Breast epithelium (tissue), 4 donors: ENCODE data around the gene MAN1A1. TPM values are rescaled to one million over a fixed set of nuclear protein-coding genes. Genes with fewer than 3 reads are reported as not detected.

Source experiments
- DNase-seq, 2 donors: peaks; one replicate each; pipeline ENCODE4 v3.0.0-alpha.2; 2019; ENCODE audit warnings: low spot score in 2 of 2
- H3K27ac ChIP-seq, 2 donors: fragments of 200-600 bp; sonication (generic) in 1 of 2; one replicate each; pipeline ENCODE4 v1.5.1; 2016 to 2019; ENCODE audit warnings: mild to moderate bottlenecking in 1 of 2
- H3K27me3 ChIP-seq, 2 donors: fragments of 200-600 bp; sonication (generic) in 1 of 2; one replicate each; pipeline versions ENCODE4 v1.5.1 to v1.6.0; 2017 to 2019; ENCODE audit warnings: control low read depth in 1 of 2, mild to moderate bottlenecking in 1 of 2
- H3K36me3 ChIP-seq: fragments of 200-600 bp; one replicate; pipeline ENCODE4 v1.5.1; 2019
- H3K4me1 ChIP-seq, 2 donors: fragments of 200-600 bp; sonication (generic); one replicate each; pipeline ENCODE4 v1.5.1; 2016 to 2019; ENCODE audit warnings: control low read depth in 1 of 2
- H3K4me3 ChIP-seq, 3 donors: fragments of 200-600 bp; sonication (generic); 1 replicate in 2 of 3; 2 replicates in 1 of 3; pipeline ENCODE4 v1.5.1; 2016 to 2019; ENCODE audit warnings: mild to moderate bottlenecking in 3 of 3, moderate library complexity in 2 of 3
- H3K9me3 ChIP-seq, 2 donors: fragments of 200-600 bp; sonication (generic) in 1 of 2; one replicate each; pipeline ENCODE4 v1.5.1; 2016 to 2019; ENCODE audit warnings: control low read depth in 1 of 2
- POLR2A ChIP-seq: fragments of 450-650 bp; IDR thresholded peaks from one replicate; pipeline ENCODE4 v1.6.1; 2016; ENCODE audit warnings: antibody characterized with exemption, mild to moderate bottlenecking, moderate library complexity
- POLR2AphosphoS5 ChIP-seq, 3 donors: sonication (generic); formaldehyde crosslinking; IDR thresholded peaks; one replicate each; pipeline ENCODE4 v1.6.1; 2017; ENCODE audit warnings: antibody characterized with exemption in 3 of 3
- intact Hi-C: fragments of 100-400 bp; cut with DNase I; formaldehyde crosslinking; loops from one replicate; pipeline ENCODE4 v1.15.1; 2023; ENCODE audit warnings: low total_unique reads
- total RNA-seq, 3 donors: library from RNA; depleted of rRNA; stranded (reverse); fragments of >200 nt; gene quantifications; one replicate each; pipeline ENCODE4 v1.1.0, GENCODE V29; 2016
- TF ChIP-seq, protein P1 (sequence below), 3 donors: fragments of 450-650 bp; IDR thresholded peaks; one replicate each; pipeline ENCODE4 v1.5.1; 2016 to 2017; ENCODE audit warnings: antibody characterized with exemption in 3 of 3, mild to moderate bottlenecking in 3 of 3, moderate library complexity in 3 of 3

MAN1A1 gene
- total RNA-seq, 3 donors from 2014 or later = 81.2 to 481 (median 104) TPM

DNA sequence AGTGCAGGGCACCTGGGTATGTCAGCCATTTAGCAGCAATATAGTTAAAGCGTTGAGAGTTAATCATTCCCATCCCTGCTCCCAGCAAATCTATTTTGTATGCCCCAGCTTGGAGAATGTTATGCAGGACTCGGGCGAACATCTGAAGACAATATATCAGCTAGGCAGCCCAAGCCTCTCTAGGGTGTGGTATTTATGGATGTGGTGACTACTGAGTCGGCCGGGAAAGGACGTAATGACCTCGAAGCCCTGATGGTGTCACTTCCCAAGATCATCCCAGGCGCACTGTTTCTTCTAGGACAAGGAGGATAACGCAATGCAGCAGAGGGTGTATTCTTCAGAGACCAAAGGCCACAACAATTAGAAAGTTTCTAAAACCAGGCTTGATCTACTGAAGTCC is 207.5 kb downstream of the MAN1A1 start:
- DNase-seq = no peak
- intact Hi-C loops = loop anchor here (10.0 kb wide), 1 partner anchor 473 kb away; no protein-coding TSS in a partner anchor
- Histone ChIP-seq H3K36me3 (no peaks in the 10 kb centered on the region), H3K4me1 (no peaks in the 10 kb centered on the region), H3K27ac (no peak overlapping the region), H3K4me3 (no peak overlapping the region), H3K27me3 (no peaks in the 10 kb centered on the region), H3K9me3 (no peaks in the 10 kb centered on the region)
- TF ChIP-seq POLR2A = no peak
- TF ChIP-seq, protein P1, sequence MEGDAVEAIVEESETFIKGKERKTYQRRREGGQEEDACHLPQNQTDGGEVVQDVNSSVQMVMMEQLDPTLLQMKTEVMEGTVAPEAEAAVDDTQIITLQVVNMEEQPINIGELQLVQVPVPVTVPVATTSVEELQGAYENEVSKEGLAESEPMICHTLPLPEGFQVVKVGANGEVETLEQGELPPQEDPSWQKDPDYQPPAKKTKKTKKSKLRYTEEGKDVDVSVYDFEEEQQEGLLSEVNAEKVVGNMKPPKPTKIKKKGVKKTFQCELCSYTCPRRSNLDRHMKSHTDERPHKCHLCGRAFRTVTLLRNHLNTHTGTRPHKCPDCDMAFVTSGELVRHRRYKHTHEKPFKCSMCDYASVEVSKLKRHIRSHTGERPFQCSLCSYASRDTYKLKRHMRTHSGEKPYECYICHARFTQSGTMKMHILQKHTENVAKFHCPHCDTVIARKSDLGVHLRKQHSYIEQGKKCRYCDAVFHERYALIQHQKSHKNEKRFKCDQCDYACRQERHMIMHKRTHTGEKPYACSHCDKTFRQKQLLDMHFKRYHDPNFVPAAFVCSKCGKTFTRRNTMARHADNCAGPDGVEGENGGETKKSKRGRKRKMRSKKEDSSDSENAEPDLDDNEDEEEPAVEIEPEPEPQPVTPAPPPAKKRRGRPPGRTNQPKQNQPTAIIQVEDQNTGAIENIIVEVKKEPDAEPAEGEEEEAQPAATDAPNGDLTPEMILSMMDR (IDR thresholded peaks at IDR 0.05) = no peak
- TF ChIP-seq POLR2AphosphoS5 (IDR thresholded peaks at IDR 0.05) = no peak

DNA sequence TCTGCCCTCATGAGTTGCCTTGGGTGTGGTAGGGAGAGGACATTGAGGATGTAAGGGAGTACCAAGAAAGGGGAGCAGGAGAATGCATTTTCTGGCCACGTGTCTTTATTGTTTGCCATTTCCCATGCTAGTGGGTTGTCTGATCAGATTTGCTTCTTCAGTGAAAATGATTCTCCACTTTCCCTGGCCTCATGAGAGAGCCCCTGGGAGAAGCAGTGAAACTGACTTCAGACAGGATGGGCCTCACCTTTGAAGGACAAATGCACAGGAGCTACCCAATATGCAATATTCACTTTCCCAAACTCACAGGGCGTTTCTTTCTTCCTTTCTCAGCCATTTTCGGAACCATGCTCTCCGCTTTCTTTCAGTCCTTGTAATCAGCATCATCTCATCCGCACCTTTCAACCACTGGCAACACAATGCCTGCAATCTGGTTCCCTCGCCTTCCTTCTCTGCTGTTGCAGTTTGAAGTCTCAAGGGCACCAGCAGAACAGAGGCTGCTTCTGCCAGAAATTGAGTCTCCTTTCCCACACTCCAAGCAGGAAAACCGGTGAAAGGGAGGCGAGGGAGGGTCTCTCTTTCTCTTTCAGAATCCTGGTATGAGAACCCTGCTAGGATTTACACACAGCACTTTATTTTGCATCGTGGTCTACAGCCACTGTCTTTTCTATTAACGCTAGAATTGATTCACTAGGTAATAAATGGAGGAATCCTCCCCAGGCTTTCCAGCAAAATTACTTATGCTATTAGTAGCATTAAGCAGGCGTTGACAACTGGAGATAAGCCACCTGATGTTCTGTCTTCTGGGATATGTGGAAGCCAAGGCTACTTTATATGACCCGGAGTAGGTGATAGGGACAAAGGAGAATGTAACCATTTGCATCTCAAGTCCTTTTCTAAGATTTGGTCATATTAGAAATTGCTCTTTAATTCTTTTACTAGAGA is 209.1 kb downstream of the MAN1A1 start:
- intact Hi-C loops = loop anchor here (10.0 kb wide), 1 partner anchor 474 kb away; no protein-coding TSS in a partner anchor
- H3K27me3 ChIP-seq = no peaks in the 10 kb centered on the region
- TF ChIP-seq POLR2A (no peak), POLR2AphosphoS5 (IDR thresholded peaks at IDR 0.05) (no peak)
- TF ChIP-seq, protein P1 (IDR thresholded peaks at IDR 0.05) = no peak

DNA sequence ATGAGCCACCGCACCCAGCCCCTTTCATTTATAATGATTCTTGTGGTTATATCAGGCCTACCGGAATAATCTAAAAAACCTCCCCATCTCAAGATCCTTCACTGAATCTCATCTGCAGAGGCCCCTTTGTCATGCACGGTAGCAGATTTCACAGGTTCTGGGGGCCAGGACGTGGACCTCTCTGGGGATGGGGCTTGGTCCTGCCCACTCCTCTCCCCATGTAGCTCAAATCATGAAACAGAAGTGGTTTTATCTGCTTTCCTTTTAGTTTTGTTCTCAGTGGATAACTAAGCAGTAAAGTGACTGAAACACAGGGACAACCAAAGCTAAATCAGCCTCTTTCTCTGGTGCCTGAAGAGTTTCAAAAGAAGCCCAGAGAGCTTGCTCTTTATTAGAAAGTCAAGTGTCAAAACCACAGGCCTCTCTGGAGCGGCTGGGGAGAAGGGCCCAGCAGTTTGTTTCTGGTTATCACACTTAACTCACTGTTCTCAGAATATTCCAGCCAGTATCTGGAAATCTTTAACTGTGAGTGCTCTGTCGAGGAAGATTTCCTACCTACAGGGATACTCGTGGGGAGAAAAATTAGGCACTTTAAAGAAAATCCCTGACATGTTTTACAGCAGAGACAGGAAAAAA is 210.5 kb downstream of the MAN1A1 start:
- TF ChIP-seq POLR2AphosphoS5 (IDR thresholded peaks at IDR 0.05) (no peak), POLR2A (no peak)
- TF ChIP-seq, protein P1 (IDR thresholded peaks at IDR 0.05) = no peak
- H3K4me1 ChIP-seq = no peaks in the 10 kb centered on the region
- H3K27ac ChIP-seq = no peak overlapping the region
- no peaks in the 10 kb centered on the region for H3K9me3 ChIP-seq
- no peaks in the 10 kb centered on the region for H3K36me3 ChIP-seq
- H3K4me3 ChIP-seq = no peak overlapping the region
- no peak for DNase-seq
- no peaks in the 10 kb centered on the region for H3K27me3 ChIP-seq
- intact Hi-C loops = no loop called here

More for the DNA sequence above, 209.1 kb downstream of the MAN1A1 start:
- Histone ChIP-seq H3K4me3 (no peak overlapping the region), H3K27ac (no peak overlapping the region), H3K4me1 (no peaks in the 10 kb centered on the region), H3K9me3 (no peaks in the 10 kb centered on the region), H3K36me3 (no peaks in the 10 kb centered on the region)
- DNase-seq = no peak

DNA sequence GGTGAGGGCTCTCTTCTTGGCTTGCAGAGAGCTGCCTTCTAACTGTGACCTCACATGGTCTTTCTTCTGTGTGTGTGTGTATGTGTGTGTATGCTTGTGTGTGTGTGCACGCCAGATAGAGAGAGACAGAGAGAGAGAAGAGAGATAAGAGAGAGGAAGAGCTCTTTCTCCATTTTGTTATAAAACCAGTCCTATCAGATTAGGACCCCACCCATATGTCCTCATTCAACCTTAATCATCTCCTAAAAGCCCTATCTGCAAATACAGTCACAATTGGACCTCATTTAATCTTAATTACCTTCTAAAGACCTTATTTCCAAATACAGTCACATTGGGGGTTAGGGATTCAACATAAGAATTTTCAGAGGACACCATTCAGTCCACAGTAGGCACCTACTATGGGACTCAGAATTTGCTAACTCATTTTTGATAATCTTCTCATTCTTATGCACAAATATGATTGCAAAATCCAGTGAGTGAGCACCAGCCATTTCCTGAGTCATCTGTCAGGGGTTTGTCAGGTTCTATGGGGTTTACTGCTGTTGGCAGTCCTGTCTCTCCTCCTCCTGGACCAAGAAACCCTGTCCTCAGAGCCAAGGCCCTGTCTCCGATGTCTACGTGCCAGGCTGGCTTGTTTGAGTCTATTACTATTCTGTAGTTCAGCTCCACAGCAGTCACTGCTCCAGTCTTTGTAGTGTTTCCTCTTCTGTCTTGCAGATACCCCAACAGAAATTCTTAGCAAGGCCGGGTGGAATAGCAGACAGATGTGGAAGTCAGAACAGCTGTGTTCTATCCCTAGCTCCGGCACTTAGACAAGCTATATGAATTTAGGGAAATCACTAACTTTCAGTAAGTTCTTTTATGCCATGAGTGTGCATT is 212.1 kb downstream of the MAN1A1 start:
- no peaks in the 10 kb centered on the region for H3K9me3 ChIP-seq
- no peak overlapping the region for H3K4me3 ChIP-seq
- no peaks in the 10 kb centered on the region for H3K36me3 ChIP-seq
- no peak overlapping the region for H3K27ac ChIP-seq
- TF ChIP-seq, protein P1 (IDR thresholded peaks at IDR 0.05) = no peak
- TF ChIP-seq POLR2AphosphoS5 (IDR thresholded peaks at IDR 0.05) = no peak
- no peaks in the 10 kb centered on the region for H3K27me3 ChIP-seq
- no peak for DNase-seq
- intact Hi-C loops = no loop called here
- H3K4me1 ChIP-seq = no peaks in the 10 kb centered on the region
